Lung (tissue), 13 donors: Measurements from ENCODE around the gene ASNS. TPM values are rescaled to one million over a fixed set of nuclear protein-coding genes. Genes with fewer than 3 reads are reported as not detected.

Source experiments
- ATAC-seq: fragments of 200-7000 bp; cut with Tn5 transposase; one replicate; pipeline ENCODE4 v1.9.1; 2020; ENCODE audit warnings: moderate number of reproducible peaks; ENCODE audit not compliant: insufficient read depth, low FRiP score
- DNase-seq, 3 donors: peaks; one replicate each; pipeline ENCODE4 v3.0.0-alpha.2; 2013 to 2017
- H3K27ac ChIP-seq, 2 donors: one replicate each; pipeline ENCODE4 v1.5.1; 2013; ENCODE audit warnings: mild to moderate bottlenecking in 2 of 2, moderate library complexity in 2 of 2, control low read depth in 1 of 2, inconsistent platforms in 1 of 2, low read depth in 1 of 2, low read length in 1 of 2
- H3K27me3 ChIP-seq, 3 donors: one replicate each; pipeline ENCODE4 v1.5.1; 2013; ENCODE audit warnings: low read length in 2 of 3; ENCODE audit not compliant: control insufficient read depth in 3 of 3, insufficient read depth in 3 of 3
- H3K36me3 ChIP-seq, 4 donors: one replicate each; pipeline ENCODE4 v1.5.1; 2013; ENCODE audit warnings: low read length in 4 of 4, mild to moderate bottlenecking in 1 of 4, moderate library complexity in 1 of 4; ENCODE audit not compliant: control insufficient read depth in 4 of 4, insufficient read depth in 4 of 4
- H3K4me1 ChIP-seq, 5 donors: one replicate each; pipeline ENCODE4 v1.5.1; 2013; ENCODE audit warnings: low read length in 5 of 5, mild to moderate bottlenecking in 2 of 5, moderate library complexity in 1 of 5; ENCODE audit not compliant: control insufficient read depth in 5 of 5, insufficient read depth in 5 of 5
- H3K4me3 ChIP-seq: one replicate; pipeline ENCODE4 v1.5.1; 2013; ENCODE audit warnings: mild to moderate bottlenecking, control low read depth, moderate library complexity
- H3K9ac ChIP-seq, 2 donors: one replicate each; pipeline ENCODE4 v1.5.1; 2013; ENCODE audit warnings: low read length in 2 of 2, control low read depth in 1 of 2; ENCODE audit not compliant: insufficient read depth in 1 of 2
- H3K9me3 ChIP-seq, 4 donors: one replicate each; pipeline ENCODE4 v1.5.1; 2013; ENCODE audit warnings: low read length in 3 of 4, mild to moderate bottlenecking in 1 of 4, moderate library complexity in 1 of 4; ENCODE audit not compliant: control insufficient read depth in 4 of 4, insufficient read depth in 3 of 4
- CTCF ChIP-seq: IDR thresholded peaks from 2 replicates; pipeline ENCODE4 v1.5.1; 2012; ENCODE audit warnings: mild to moderate bottlenecking; ENCODE audit errors: control extremely low read depth, extremely low read depth
- WGBS, 2 donors: extraction: QIAGEN DNeasy Blood & Tissue Kit; methylation state at CpG; one replicate each; pipeline ENCODE4 v1.1.7; 2013; 5-methylcytosine and 5-hydroxymethylcytosine counted together
- polyA plus RNA-seq, 2 donors: library from polyadenylated mRNA; stranded (reverse); fragments of 200-250 nt; gene quantifications; one replicate each; pipeline ENCODE4 v1.2.1, GENCODE V29; 2013
- small RNA-seq: library from RNA; depleted of rRNA; stranded (forward); fragments of <200 nt; gene quantifications from one replicate; pipeline ENCODE3, GENCODE V24; 2014; ENCODE audit warnings: low replicate concordance
- total RNA-seq, 2 donors: library from RNA; depleted of rRNA in 1 of 2; stranded (reverse); fragments of >200 nt in 1 of 2; gene quantifications; one replicate each; pipeline ENCODE4 v1.2.1, GENCODE V29; 2014 to 2021
- donor health status: control.
- donor health status: control.
- donor health status: Bipolar disorder and iron deficiency.
- donor health status: healthy.
- donor health status: DM: yes; HTN: yes; CAD: no.

Gene ASNS
- total and polyA plus RNA-seq, 4 donors: 12.4 to 65.9 (median 42.1) TPM

GRCh38 chr7:97819161-97819560 lies 53.0 kb downstream of the ASNS start:
- H3K27ac ChIP-seq: no peak overlapping the region
- no peak for TF ChIP-seq CTCF
- no peaks in the 10 kb centered on the region for H3K27me3 ChIP-seq
- DNase-seq: no peak
- no peaks in the 10 kb centered on the region for H3K9me3 ChIP-seq
- H3K4me3 ChIP-seq: no peak overlapping the region
- no peaks in the 10 kb centered on the region for H3K4me1 ChIP-seq
- ATAC-seq: no peak
- no peak overlapping the region for H3K9ac ChIP-seq
- no peaks in the 10 kb centered on the region for H3K36me3 ChIP-seq

- TF ChIP-seq CTCF: no peak
- DNase-seq (no peak), ATAC-seq (no peak)
- no peak overlapping the region for H3K9ac ChIP-seq
- H3K36me3 ChIP-seq: no peaks in the 10 kb centered on the region
- no peak overlapping the region for H3K4me3 ChIP-seq
- H3K9me3 ChIP-seq: no peaks in the 10 kb centered on the region
- H3K27me3 ChIP-seq: no peaks in the 10 kb centered on the region
- H3K4me1 ChIP-seq: no peaks in the 10 kb centered on the region
- H3K27ac ChIP-seq: no peak overlapping the region
- WGBS, 2 donors: 61 to 64% methylated on average over 5 of the region's 5 CpGs
These were observed 54.0 kb downstream of the ASNS start for GRCh38 chr7:97818066-97818663.

Small RNA genes within 50 kb of the gene (small RNA-seq; reads per million reads assigned to genes)
- gene AC005326.1 (not detected), gene AC079781.2 (not detected), gene SNRPCP9 (not detected)

Other genes starting within 250 kb of the ASNS start
- gene TAC1, start 140.3 kb downstream of the ASNS start, total RNA-seq: not detected
- under 1 TPM in 1 of 2 donors, not detected in 1; 0.30 TPM for gene TAC1, start 140.3 kb downstream of the ASNS start, polyA plus RNA-seq
- not detected for gene OCM2, start 117.8 kb upstream of the ASNS start, total RNA-seq
- not detected for gene OCM2, start 117.8 kb upstream of the ASNS start, polyA plus RNA-seq
- gene LMTK2, start 234.5 kb upstream of the ASNS start, total RNA-seq: 10 to 100 TPM; 23.5 to 25.8 TPM
- gene LMTK2, start 234.5 kb upstream of the ASNS start, polyA plus RNA-seq: 1 to 10 TPM; 6.6 to 7.8 TPM